ENCODE results near the gene HTRA3. TPM values are rescaled to one million over a fixed set of nuclear protein-coding genes. Genes with fewer than 3 reads are reported as not detected.

HTRA3 gene
- total and polyA plus RNA-seq, 2 of the 4 experiments (the other 2 are of a cell fraction) = 1.3 to 9.5 TPM

DNA sequence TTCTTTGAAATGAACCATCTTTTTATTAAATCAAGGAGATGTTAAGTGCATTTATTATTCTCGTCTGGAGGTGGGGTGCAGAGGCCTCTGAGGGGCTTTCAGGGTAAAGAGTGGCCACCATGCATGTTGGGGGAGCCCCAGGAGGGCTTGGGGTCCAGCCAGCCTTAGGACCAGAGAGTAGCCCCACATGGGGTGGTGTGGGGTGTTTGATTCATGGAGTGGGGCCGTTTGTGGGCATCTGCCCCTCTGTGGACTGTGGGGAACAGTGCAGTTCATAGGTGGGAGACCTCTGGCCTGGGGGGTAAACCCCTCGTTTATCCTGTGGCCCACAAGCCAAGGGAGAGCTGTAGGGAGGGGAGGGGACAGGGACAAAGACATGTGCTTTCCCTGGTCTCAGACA is 26.9 kb downstream of the HTRA3 start:
- BruUV-seq (replicated peaks) = no TSS peak
- no peak overlapping the region for H3K4me3 ChIP-seq (ENCODE audit: insufficient read depth, low read depth, low read length)
- H2BK120ac ChIP-seq (ENCODE audit: low read depth, low read length) = no peak overlapping the region
- no peaks in the 10 kb centered on the region; the same call in 1 of the 2 replicates for H3K36me3 ChIP-seq (ENCODE audit: control insufficient read depth, insufficient read depth, low read length)
- H2BK20ac ChIP-seq (ENCODE audit: low read depth, low read length) = no peak overlapping the region
- no CpG with 5 or more reads among the region's 3 CpGs for WGBS, 2 experiments (ENCODE audit: extremely low coverage in 2 of 2, insufficient read length in 1 of 2)
- POLR2A ChIA-PET (ENCODE audit: unreplicated experiment) = no interaction called here
- H3K14ac ChIP-seq (replicated peaks; ENCODE audit: low read depth, low read length) = no peak overlapping the region
- H2AFZ ChIP-seq (replicated peaks; ENCODE audit: low read length, poor library complexity) = no peak overlapping the region
- H4K8ac ChIP-seq (ENCODE audit: low read depth in 2 of 2, low read length in 2 of 2) = no peak overlapping the region
- no peaks in the 10 kb centered on the region for H3K9me3 ChIP-seq (ENCODE audit: control insufficient read depth, insufficient read depth, low read length)
- no peak overlapping the region for H3K23ac ChIP-seq (ENCODE audit: low read depth, low read length)
- intact Hi-C loops (cut with micrococcal nuclease) (no loop called here), dilution Hi-C loops (cut with HindIII; ENCODE audit: low sequenced_read_pairs, unreplicated experiment) (no loop called here), in situ Hi-C loops (cut with MboI; ENCODE audit: low sequenced_read_pairs) (no loop called here)
- no peak overlapping the region for H2BK15ac ChIP-seq (ENCODE audit: low read depth, low read length)
- H3K27ac ChIP-seq (ENCODE audit: insufficient read depth, low read length) = no peak overlapping the region
- DNase-seq (no peak), ATAC-seq (ENCODE audit: low read depth) (no peak)
- CTCF ChIA-PET = no interaction called here
- no peaks in the 10 kb centered on the region for H4K20me1 ChIP-seq (ENCODE audit: insufficient read depth, low read length)
- no peak overlapping the region for H3K4ac ChIP-seq (ENCODE audit: low read depth, low read length)
- H3K4me2 ChIP-seq (ENCODE audit: low read depth, low read length) = no peak overlapping the region
- peaks cover 4% of the 10 kb centered on the region; the same call in 1 of the 2 replicates for H3K9me1 ChIP-seq (ENCODE audit: insufficient read depth, low read length)
- H2AK9ac ChIP-seq (replicated peaks; ENCODE audit: low read depth, low read length, poor library complexity) = no peak overlapping the region
- H3K4me1 ChIP-seq (ENCODE audit: control insufficient read depth, insufficient read depth, low read length) = peaks cover 6% of the 10 kb centered on the region; the same call in 1 of the 2 replicates
- H3K9ac ChIP-seq (ENCODE audit: low read depth, low read length) = no peak overlapping the region
- no peaks in the 10 kb centered on the region for H3K27me3 ChIP-seq (ENCODE audit: control insufficient read depth, insufficient read depth, low read length)
- H3K56ac ChIP-seq (ENCODE audit: extremely low read depth, insufficient read depth, low read length) = no peak overlapping the region
- no peak overlapping the region for H4K91ac ChIP-seq (ENCODE audit: insufficient read depth, low read depth, low read length)
- no peaks in the 10 kb centered on the region for H3K79me1 ChIP-seq (ENCODE audit: low read depth in 1 of 2, low read length in 2 of 2)
- H4K5ac ChIP-seq (ENCODE audit: low read depth, low read length) = no peak overlapping the region
- H2BK5ac ChIP-seq (ENCODE audit: low read depth, low read length, poor library complexity, severe bottlenecking) = no peak overlapping the region
- TF ChIP-seq NFE2L2 (IDR thresholded peaks at IDR 0.05; ENCODE audit: low read depth, low read length) (no peak), MAFK (IDR thresholded peaks at IDR 0.05; ENCODE audit: low read depth, low read length) (no peak), CHD1 (IDR thresholded peaks at IDR 0.05; ENCODE audit: low read depth, low read length) (no peak), BHLHE40 (IDR thresholded peaks at IDR 0.05; ENCODE audit: low read depth, low read length) (no peak)
- no peak overlapping the region for H3K18ac ChIP-seq (ENCODE audit: low read depth, low read length)
- no peak overlapping the region for H2AK5ac ChIP-seq (ENCODE audit: low read depth, low read length)

Measured in IMR-90 (cell line).